ENCODE results near the gene GCK.

GCK gene

DNA sequence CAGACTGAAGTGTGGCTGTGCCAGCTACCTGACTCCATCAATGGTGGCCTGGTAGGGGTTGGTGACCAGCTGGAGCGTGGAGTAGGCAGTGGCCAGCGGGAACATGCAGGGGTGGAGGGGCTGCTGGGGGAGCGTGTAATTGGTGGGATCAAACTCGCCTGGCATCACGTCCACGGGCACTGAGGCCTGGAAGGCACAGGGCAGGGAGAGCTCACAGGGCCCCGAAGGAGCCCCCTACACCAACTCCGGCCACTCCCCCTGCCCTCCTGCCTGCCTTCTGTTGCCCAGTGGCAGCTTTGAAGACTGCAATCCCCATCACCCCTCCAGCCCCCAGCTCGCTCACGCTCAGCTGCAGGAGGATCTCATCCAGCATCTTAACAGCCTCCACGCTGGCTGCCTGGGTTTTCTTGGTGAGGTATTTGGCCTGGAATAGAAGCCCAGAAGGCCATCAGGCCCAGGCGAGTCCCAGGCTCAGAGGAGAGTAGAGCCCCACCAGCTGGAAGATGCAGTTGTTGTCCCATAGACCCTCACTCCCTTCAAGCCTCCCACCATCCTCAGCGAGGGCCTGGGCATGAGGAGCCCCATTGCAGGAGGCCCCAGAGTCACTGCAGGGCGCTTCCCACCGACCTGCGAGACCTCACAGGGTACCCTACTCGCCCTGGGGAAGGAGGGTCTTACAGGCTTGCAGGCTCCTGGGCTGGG, 73.0 kb downstream of the GCK start:
- FAIRE-seq = no peak

DNA sequence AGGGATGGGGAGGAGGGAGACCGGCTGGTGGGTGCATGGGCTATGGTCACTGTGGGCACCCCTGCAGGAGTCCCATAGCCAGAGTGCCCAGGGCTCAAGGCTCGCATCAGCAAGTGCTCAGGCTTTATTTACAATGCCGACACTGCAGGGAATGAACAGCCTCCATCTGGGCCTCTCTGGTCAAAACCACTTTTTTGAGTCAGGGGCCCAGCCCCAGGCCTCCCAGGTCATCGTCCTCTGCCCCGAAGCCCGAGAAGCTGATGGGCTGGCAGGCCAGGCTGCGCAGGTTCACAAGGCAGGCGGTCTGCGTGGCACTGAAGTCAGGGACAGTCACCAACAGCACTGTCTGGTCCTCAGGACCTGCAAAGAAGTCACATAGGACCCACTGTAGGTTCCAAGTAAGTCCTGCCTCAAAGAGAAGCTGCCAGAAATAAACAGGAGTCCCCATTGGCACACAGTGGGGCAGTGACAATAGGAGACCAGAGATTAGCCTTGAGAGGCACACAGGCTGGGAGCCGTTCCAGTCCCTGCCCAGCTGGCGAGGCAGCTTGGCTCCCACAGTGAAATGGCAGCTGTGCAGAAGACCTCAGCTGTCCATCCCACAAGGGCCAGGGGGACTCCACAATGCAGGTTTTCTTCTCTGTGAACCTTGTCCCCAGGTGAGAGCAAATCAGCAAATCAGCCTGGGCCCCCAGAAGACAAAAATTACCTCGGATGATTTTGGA, 74.5 kb downstream of the GCK start:
- FAIRE-seq = no peak

DNA sequence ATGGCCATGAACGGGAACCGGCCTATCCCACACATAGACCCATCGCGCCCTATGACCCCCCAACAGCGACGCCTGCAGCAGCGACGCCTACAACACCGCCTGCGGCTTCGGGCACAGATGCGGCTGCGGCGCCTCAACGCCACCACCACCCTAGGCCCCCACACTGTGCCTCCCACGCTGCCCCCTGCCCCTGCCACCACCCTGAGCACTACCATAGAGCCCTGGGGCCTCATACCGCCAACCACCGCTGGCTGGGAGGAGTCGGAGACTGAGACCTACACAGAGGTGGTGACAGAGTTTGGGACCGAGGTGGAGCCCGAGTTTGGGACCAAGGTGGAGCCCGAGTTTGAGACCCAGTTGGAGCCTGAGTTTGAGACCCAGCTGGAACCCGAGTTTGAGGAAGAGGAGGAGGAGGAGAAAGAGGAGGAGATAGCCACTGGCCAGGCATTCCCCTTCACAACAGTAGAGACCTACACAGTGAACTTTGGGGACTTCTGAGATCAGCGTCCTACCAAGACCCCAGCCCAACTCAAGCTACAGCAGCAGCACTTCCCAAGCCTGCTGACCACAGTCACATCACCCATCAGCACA, 75.4 kb downstream of the GCK start:
- no peak for FAIRE-seq

DNA sequence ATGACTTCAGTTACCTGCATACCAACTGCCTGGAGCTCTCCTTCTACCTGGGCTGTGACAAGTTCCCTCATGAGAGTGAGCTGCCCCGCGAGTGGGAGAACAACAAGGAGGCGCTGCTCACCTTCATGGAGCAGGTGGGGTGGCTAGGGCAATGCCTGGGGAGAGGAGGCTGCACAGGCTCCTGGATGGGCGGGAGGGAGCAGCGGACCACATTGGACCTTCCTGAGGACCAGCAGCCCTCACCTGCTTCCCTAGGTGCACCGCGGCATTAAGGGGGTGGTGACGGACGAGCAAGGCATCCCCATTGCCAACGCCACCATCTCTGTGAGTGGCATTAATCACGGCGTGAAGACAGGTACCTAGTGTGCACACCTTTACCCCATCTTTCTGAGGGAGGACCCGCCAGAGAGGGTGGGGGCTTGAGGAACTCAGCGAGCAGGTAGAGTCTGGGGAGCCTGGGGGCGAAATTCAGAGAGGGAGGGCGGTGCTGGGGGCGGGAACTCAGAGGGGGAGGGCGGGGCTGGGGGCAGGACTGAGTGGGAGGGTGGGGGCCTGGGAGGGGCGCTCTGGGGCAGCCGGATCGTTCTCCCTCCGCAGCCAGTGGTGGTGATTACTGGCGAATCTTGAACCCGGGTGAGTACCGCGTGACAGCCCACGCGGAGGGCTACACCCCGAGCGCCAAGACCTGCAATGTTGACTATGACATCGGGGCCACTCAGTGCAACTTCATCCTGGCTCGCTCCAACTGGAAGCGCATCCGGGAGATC, 76.1 kb downstream of the GCK start:
- no peak for FAIRE-seq

DNA sequence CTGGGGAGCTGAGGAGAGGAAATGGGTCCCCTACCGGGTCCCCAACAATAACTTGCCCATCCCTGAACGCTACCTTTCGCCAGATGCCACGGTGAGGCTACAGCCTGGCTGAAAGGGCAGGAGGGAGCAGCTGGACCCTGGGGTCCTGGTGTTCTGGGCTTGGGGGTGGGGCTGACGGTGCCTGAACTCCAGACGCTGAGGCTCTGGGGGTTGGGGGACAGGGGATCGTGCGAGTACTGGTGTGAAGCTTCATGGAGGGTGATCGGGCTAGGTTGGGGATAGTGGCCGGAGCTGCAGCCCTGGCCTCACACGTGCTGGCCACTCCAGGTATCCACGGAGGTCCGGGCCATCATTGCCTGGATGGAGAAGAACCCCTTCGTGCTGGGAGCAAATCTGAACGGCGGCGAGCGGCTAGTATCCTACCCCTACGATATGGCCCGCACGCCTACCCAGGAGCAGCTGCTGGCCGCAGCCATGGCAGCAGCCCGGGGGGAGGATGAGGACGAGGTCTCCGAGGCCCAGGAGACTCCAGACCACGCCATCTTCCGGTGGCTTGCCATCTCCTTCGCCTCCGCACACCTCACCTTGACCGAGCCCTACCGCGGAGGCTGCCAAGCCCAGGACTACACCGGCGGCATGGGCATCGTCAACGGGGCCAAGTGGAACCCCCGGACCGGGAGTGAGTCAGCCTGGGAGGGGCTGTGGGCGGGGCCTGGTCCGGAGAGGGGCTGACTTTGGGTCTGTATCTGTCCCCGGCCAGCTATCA, 76.8 kb downstream of the GCK start:
- FAIRE-seq = no peak

DNA sequence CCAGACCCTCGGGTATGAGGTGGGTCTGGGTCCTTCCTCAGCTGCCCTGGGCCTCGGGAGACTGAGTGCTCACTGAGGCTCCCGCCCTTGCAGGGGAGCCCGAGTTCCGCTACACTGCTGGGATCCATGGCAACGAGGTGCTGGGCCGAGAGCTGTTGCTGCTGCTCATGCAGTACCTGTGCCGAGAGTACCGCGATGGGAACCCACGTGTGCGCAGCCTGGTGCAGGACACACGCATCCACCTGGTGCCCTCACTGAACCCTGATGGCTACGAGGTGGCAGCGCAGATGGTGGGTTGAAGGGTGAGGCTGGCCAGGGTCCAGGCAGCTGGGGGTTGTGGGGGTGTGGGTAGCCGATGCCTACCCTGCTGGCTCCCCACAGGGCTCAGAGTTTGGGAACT, 77.5 kb downstream of the GCK start:
- no peak for FAIRE-seq

DNA sequence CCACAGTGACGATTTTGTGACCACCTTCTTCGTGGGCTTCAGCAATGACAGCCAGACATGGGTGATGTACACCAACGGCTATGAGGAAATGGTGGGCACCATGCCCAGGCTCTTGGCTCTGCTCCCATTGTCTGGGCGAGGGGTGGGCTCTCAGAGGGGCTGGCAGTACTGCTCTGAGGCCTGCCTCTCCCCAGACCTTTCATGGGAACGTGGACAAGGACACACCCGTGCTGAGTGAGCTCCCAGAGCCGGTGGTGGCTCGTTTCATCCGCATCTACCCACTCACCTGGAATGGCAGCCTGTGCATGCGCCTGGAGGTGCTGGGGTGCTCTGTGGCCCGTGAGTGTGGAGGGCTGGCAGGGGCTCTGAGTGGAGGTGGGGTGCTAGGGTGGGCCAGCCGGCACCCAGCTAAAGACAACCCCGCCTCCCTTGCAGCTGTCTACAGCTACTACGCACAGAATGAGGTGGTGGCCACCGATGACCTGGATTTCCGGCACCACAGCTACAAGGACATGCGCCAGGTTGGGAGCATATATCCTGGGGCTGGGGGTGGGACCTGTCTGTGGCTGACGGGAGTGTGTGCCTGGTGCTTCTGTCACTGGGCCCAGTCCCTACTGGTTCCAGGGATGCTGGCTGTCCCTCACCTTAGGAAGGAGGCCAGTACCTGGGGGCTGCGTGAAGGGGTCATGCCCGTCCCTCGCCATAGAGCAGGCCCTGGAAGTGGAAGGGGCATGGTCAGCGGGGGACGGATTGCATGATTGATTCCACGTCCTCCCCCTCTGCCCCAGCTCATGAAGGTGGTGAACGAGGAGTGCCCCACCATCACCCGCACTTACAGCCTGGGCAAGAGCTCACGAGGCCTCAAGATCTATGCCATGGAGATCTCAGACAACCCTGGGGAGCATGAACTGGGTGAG, 78.3 kb downstream of the GCK start:
- FAIRE-seq = no peak

DNA sequence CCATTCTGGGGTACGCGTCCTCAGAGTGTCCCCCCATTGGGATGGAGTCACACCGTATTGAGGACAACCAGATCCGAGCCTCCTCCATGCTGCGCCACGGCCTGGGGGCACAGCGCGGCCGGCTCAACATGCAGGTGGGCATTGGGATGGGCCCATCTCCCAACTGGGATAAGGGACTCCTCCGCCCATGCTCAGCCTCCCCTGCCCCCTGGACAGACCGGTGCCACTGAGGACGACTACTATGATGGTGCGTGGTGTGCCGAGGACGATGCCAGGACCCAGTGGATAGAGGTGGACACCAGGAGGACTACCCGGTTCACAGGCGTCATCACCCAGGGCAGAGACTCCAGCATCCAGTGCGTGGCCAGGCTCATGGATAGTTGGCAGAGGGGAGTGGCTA, 79.2 kb downstream of the GCK start:
- no peak for FAIRE-seq

DNA sequence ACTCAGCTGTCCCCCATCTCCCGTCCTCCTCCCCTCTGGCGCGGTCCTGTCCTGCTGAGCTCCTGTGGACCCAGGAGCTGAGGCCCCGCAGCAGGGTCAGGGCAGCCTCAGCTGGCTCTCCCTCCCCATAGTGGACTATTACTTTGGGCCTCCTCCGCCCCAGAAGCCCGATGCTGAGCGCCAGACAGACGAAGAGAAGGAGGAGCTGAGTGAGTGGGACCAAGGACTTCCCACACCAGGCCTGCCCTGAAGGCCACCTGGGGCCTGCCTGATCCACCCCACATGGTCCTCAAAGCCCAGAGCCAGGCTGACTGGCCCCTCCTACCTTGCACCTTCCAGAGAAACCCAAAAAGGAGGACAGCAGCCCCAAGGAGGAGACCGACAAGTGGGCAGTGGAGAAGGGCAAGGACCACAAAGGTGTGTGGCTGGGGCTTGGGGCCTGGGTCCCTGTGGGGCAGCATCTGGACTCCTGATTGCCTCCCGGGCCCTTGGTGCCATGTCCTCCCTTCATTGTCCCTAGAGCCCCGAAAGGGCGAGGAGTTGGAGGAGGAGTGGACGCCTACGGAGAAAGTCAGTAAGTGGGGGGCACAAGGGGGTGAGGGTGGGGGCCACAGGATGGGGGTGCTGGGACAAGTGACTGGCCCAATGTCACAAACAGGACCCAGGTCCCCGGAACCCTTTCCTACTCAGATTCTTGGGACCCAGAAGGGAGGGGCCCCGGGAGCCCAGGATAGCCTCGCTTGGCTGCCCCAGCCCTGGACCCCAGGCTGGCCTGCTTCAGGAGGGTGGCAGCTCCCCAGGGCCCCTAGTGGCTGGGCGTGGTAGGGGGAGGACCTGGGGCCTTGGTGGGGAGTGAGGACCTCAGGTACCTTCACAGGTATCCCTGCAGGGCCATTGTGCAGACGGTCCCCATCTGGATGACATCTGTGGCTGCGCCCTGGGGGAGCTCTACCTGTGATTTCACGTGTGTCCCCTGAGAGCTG, 80.2 kb downstream of the GCK start:
- FAIRE-seq = no peak

DNA sequence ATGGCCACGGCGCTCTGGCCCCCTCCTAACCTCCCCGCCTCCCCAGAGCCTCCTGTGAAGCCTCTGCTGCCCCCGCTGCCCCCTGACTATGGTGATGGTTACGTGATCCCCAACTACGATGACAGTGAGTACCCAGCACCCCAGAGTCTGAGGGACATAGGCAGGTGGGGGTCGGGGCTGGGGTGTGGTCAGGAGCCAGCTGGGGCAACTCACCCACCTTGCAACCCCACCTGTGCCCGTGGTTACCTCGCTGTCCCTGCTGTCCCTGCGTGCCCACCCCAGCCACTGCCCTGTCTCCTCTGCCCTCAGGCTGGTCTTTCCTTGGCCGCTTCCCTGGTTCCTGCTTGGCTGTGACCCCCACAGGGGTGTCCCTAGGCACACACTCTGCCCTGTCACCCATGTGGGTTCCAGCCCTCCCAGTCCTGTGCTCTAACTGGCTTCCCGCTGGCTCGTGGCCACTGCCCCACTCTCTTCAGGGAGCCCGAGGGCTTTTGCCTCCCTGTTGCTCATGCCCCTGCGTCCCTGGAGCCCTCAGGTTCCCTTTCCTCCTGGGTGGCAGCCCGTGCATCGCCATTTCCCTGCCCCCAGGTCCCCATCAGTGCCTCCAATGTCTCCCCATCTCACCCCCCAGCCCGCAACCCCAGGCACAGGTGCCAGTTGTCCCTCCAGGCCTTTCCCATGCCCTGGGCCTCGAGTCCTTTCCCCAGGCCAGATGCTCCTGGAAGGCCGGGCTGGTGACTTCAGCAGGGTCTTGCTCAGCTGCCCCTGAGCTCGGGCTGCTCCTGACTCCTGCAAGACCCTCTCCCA, 81.1 kb downstream of the GCK start:
- no peak for FAIRE-seq

DNA sequence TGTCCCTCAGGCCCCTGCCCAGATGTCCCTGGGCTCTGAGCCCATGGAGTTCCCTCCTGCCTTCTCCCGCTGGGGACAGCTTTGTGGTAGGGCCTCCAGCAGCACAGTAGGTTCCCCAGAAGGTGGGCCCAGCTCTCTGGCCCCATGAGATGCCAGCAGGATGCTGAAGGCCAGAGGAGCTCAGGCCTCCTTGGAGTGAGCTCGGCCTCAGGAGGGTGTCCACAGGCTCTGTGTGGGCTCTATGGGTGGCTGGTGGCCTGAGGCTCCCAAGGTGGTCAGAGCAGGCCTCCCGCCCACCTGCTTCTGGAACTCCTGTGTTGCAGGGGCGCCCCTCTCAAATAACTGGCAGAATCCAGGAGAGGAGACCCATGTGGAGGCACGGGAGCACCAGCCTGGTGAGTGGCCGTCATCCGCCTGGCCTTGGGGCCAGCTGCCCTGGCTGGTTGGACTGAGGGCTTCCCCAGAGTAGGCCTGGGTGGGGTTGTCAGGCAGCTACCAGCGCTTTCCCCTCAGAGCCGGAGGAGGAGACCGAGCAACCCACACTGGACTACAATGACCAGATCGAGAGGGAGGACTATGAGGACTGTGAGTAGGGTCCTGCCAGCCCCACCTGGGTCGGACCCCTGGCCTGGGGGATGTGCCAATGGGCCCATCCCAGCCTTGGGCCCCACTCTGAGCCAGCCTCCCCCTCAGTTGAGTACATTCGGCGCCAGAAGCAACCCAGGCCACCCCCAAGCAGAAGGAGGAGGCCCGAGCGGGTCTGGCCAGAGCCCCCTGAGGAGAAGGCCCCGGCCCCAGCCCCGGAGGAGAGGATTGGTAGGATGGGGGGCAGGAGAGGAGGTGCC, 81.9 kb downstream of the GCK start:
- no peak for FAIRE-seq

DNA sequence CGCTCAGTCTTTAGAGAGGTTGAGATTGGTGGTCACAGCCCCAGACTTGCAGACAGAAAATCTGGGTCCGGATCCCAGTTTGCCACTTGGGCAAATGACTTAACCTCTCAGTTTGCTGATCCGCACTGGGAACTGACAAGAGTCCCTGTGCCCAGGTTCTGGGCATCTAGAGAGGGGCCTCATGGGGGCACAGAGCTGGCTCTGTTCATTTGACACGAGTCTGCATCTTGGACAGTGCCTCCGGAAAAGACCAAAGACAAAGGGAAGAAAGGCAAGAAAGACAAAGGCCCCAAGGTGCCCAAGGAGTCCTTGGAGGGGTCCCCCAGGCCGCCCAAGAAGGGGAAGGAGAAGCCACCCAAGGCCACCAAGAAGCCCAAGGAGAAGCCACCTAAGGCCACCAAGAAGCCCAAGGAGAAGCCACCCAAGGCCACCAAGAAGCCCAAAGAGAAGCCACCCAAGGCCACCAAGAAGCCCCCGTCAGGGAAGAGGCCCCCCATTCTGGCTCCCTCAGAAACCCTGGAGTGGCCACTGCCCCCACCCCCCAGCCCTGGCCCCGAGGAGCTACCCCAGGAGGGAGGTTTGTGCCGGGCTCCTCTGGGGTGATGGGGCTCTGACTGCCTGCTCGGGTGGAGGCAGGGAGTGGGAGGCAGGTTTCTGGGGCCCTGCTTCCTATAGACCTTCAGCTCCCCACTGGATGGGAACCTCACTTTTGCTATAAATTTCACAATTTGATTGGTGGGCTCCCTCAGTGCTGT, 82.8 kb downstream of the GCK start:
- FAIRE-seq = no peak

DNA sequence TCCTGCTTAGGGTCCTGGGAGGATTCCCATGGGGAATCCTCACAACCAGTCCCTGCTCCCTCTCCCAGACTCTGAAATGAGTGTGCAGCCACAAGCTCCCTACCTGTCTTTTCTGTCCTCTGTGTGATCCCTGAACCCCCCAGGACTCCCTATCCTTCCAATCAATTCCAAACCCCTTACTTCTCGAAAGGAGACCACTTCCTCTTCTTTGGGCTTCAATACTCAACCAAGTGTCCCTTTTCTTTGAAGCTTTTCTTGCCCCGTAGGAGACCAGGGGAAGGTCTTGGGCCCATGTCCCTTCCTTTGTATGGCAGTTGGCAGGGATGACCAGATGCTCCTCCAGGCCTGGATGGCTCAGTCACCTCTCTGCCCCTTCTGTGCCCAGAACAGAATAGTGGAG, 83.4 kb downstream of the GCK start:
- FAIRE-seq = no peak

DNA sequence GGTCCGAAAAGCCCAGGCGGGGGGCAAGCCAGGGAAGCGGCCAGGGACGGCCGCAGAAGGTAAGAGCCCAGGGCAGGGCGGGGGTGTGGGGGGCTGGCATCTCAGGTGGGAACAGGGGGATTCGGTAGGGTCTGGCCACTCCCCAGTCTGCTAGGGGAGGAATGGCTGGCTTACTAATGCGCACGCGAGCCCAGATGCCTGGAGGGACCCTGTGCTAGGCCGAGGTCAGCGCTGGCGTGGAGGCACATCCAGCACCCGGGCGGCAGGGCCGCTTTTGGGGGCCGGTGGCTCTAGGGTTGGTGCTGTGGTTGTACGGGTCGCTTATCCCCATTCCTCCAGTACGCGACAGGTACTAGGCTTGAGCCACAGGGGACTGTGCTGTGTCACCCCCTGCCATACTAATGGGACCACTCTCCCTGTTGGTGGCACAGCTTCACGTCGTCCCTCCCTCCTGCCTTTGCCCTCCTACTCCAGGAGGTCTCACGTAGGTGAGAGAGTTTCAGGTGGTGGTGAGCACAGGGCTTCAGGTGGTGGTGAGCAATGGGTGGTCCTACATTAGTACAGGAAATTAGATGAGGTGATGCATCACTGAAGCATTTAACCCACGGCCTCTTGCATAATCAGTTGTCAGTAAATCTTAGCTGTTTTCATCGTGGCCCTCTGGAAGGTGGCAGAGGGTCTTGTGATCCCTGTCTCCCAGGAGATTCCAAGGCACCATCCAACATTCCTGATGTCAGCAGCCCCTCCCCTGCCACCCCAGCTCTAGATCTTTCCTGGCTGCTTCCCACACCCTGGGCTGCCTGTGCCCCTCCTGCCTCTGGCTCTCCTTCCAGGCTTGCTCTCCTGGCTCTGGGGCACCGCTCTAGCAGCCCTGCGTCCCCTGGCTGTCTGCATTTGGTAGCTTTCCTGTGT, 84.1 kb downstream of the GCK start:
- no peak for FAIRE-seq

DNA sequence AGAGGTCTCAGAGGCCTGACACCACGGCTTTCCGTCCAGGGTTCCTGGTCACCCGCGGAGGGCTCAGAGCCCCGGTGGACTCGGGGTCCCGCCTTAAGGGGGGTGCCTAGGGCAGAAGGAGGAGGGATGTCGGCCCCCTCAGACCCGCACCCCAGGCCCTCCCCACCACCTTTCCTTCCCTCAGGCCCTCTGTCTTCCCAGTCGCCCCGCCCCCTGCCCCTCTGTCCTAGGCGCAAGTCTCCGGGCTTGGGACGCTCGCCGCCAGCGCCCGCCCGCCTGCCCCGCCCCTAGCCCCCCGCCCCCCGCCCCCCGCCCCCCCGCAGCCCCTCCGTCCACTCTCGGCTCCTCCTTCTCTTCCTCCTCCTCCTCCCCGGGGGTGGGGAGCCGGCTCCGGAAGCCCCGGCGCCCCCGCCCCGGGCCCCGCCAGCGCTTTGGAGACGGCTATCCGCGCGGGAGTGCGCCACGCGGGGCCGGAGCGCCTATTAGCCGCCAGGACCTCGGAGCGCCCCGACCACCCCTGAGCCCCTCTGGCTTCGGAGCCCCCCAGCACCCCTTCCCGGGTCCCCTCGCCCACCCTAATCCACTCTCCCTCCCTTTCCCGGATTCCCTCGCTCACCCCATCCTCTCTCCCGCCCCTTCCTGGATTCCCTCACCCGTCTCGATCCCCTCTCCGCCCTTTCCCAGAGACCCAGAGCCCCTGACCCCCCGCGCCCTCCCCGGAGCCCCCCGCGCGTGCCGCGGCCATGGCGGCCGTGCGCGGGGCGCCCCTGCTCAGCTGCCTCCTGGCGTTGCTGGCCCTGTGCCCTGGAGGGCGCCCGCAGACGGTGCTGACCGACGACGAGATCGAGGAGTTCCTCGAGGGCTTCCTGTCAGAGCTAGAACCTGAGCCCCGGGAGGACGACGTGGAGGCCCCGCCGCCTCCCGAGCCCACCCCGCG, 85.0 kb downstream of the GCK start, which contains the start of gene AEBP1:
Gene AEBP1, plus strand, starts transcription at position 423 of the 937 bp plus-strand sequence. Its CDS starts 321 bp downstream, at position 744.
- FAIRE-seq = no peak

All from colon (tissue), 2 donors.